CD4-positive, alpha-beta T cell (primary cell): ENCODE data around the gene CPA4. TPM values are rescaled to one million over a fixed set of nuclear protein-coding genes. Genes with fewer than 3 reads are reported as not detected.
"Not testable (repeated sequence)": the region's sequence is repeated elsewhere in the genome, so short reads cannot be mapped to it uniquely, and the experiment has no call there.

Source experiments
- ATAC-seq: fragments of 200-7000 bp; cut with Tn5 transposase; one replicate; pipeline ENCODE4 v1.10.0; 2022; ENCODE audit warnings: mild to moderate bottlenecking; ENCODE audit not compliant: poor library complexity
- CTCF ChIA-PET: fragments of 350-600 bp; sonication (Branson Sonifier 250); formaldehyde crosslinking; loops from one replicate; lab custom pipeline; 2021; ENCODE audit warnings: antibody characterized with exemption, inconsistent platforms; lab: Charles Lee
- POLR2A ChIA-PET: fragments of 350-600 bp; sonication (Branson Sonifier 250); formaldehyde crosslinking; loops from one replicate; lab custom pipeline; 2021; ENCODE audit warnings: antibody characterized with exemption, inconsistent platforms; lab: Charles Lee
- DNase-seq, 14 experiments: peaks; one replicate each; pipeline ENCODE4 v3.0.0-alpha.2; 2013 to 2020; ENCODE audit warnings: mixed read lengths in 2 of 14
- H3K27ac ChIP-seq, 2 donors: one replicate each; pipeline versions ENCODE4 v1.5.1 to v1.7.0; 2013; ENCODE audit warnings: low read length in 2 of 2, low read depth in 1 of 2, mild to moderate bottlenecking in 1 of 2
- H3K27me3 ChIP-seq, 2 experiments: 1 replicate in 1 of 2; 2 replicates in 1 of 2; pipeline versions ENCODE4 v1.6.1 to v1.7.0; 2013; ENCODE audit warnings: low read length in 2 of 2, control low read depth in 1 of 2, mild to moderate bottlenecking in 1 of 2, moderate library complexity in 1 of 2; ENCODE audit not compliant: insufficient read depth in 2 of 2, control insufficient read depth in 1 of 2
- H3K36me3 ChIP-seq: one replicate; pipeline ENCODE4 v1.6.1; 2013; ENCODE audit warnings: low read length, control low read depth; ENCODE audit not compliant: insufficient read depth
- H3K4me1 ChIP-seq: one replicate; pipeline ENCODE4 v1.6.1; 2013; ENCODE audit warnings: low read length, control low read depth; ENCODE audit not compliant: insufficient read depth
- H3K4me3 ChIP-seq: one replicate; pipeline ENCODE4 v1.5.1; 2013; ENCODE audit warnings: mild to moderate bottlenecking, low read length, moderate library complexity
- H3K9me3 ChIP-seq, 2 experiments: 1 replicate in 1 of 2; 2 replicates in 1 of 2; pipeline versions ENCODE4 v1.6.1 to v1.7.0; 2013; ENCODE audit warnings: low read length in 2 of 2, mild to moderate bottlenecking in 2 of 2, control low read depth in 1 of 2, moderate library complexity in 1 of 2; ENCODE audit not compliant: control insufficient read depth in 1 of 2, insufficient read depth in 1 of 2
- H3K27ac Mint-ChIP-seq: one replicate; pipeline ENCODE4 v1.8.0; 2020; ENCODE audit warnings: mixed read lengths
- H3K27me3 Mint-ChIP-seq: one replicate; pipeline ENCODE4 v1.8.0; 2021; ENCODE audit warnings: mixed read lengths
- H3K36me3 Mint-ChIP-seq: one replicate; pipeline ENCODE4 v1.8.0; 2021; ENCODE audit warnings: low read depth, mixed read lengths
- H3K4me1 Mint-ChIP-seq: one replicate; pipeline ENCODE4 v1.8.0; 2021; ENCODE audit warnings: low read depth, mixed read lengths
- H3K4me3 Mint-ChIP-seq: one replicate; pipeline ENCODE4 v1.8.0; 2020; ENCODE audit warnings: mild to moderate bottlenecking, mixed read lengths
- H3K9me3 Mint-ChIP-seq: one replicate; pipeline ENCODE4 v1.8.0; 2020; ENCODE audit warnings: mixed read lengths
- CTCF ChIP-seq: fragments of 200-600 bp; IDR thresholded peaks from one replicate; pipeline ENCODE4 v1.8.0; 2022; ENCODE audit warnings: antibody characterized with exemption, mild to moderate bottlenecking
- intact Hi-C, 2 experiments: fragments of 100-400 bp; cut with DNase I in 1 of 2; cut with micrococcal nuclease in 1 of 2; formaldehyde crosslinking; loops; one replicate each; pipeline versions ENCODE4 v1.15.1 to v1.9.0; 2023 to 2025; cut with DNase I, micrococcal nuclease
- total RNA-seq, 174 experiments: library from RNA in 2 of 174; stranded (reverse) in 2 of 174; gene quantifications; one replicate each; pipeline ENCODE4 v1.2.3 and lab custom pipeline; 2021 to 2026

The CPA4 gene
- total RNA-seq, 2 experiments from 2014 or later = not detected

DNA sequence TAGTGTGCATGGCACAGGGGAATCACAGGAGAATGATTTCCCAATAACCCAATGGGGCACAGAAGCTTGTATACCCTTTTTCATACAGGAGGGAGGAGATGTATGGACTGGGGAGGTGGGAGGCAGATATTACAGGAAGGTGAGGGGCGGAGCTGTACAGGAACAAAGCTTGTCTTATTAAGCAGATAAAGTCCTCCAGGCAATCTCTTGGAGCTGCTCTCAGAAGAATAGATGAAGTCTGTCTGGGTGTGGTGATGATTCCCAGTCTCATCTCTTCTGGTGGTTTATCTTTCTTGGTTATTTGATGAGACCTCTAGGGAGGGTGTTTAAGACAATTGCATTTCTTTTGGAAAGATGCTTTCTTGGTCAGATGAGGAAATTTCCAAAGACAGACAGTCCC lies 26.6 kb downstream of the CPA4 start:
- no peak for TF ChIP-seq CTCF
- H3K4me1 Mint-ChIP-seq = no peaks in the 10 kb centered on the region

GRCh38 chr7:130321542-130322229 lies 28.7 kb downstream of the CPA4 start:
- H3K27ac ChIP-seq, H3K27me3 ChIP-seq, intact Hi-C loops, H3K27me3 Mint-ChIP-seq, H3K36me3 ChIP-seq, H3K36me3 Mint-ChIP-seq, POLR2A ChIA-PET, H3K4me1 ChIP-seq, ATAC-seq, H3K9me3 Mint-ChIP-seq, H3K27ac Mint-ChIP-seq, DNase-seq, H3K9me3 ChIP-seq, CTCF ChIA-PET, H3K4me3 ChIP-seq, H3K4me1 Mint-ChIP-seq, H3K4me3 Mint-ChIP-seq: not testable (repeated sequence)

More for the DNA sequence above, 26.6 kb downstream of the CPA4 start:
- no peaks in the 10 kb centered on the region for H3K4me1 ChIP-seq
- no peak for DNase-seq
- no peak overlapping the region for H3K27ac ChIP-seq
- Mint-ChIP-seq H3K27me3 (no peaks in the 10 kb centered on the region), H3K36me3 (no peaks in the 10 kb centered on the region), H3K27ac (no peak overlapping the region), H3K9me3 (no peaks in the 10 kb centered on the region), H3K4me3 (no peak overlapping the region)
- H3K36me3 ChIP-seq = no peaks in the 10 kb centered on the region
- H3K27me3 ChIP-seq = no peaks in the 10 kb centered on the region
- no peak overlapping the region for H3K4me3 ChIP-seq
- H3K9me3 ChIP-seq = no peaks in the 10 kb centered on the region
- no peak for ATAC-seq
- intact Hi-C loops = no loop called here
- CTCF ChIA-PET = no interaction called here
- POLR2A ChIA-PET = no interaction called here

- no peak overlapping the region for H3K4me3 Mint-ChIP-seq
- Histone ChIP-seq H3K4me3 (no peak overlapping the region), H3K9me3 (no peaks in the 10 kb centered on the region), H3K4me1 (no peaks in the 10 kb centered on the region), H3K27ac (no peak overlapping the region), H3K27me3 (no peaks in the 10 kb centered on the region), H3K36me3 (no peaks in the 10 kb centered on the region)
- DNase-seq (no peak), ATAC-seq (no peak)
- TF ChIP-seq CTCF = no peak
- ChIA-PET CTCF (no interaction called here), POLR2A (no interaction called here)
- no peak overlapping the region for H3K27ac Mint-ChIP-seq
- no peaks in the 10 kb centered on the region for H3K27me3 Mint-ChIP-seq
- no peaks in the 10 kb centered on the region for H3K4me1 Mint-ChIP-seq
- intact Hi-C loops = no loop called here
- no peaks in the 10 kb centered on the region for H3K9me3 Mint-ChIP-seq
- H3K36me3 Mint-ChIP-seq = no peaks in the 10 kb centered on the region
These were observed 29.7 kb downstream of the CPA4 start for GRCh38 chr7:130322615-130323014.
